GM20000 (cell line): ENCODE results near the gene JAKMIP1.

ENCODE experiments used
- DNase-seq: peaks from one replicate; pipeline ENCODE4 v3.0.0; 2012; ENCODE audit warnings: low spot score
- TF ChIP-seq, protein P1 (sequence below): IDR thresholded peaks from 2 replicates; pipeline ENCODE4 v1.5.1; 2012; ENCODE audit warnings: mild to moderate bottlenecking, control low read depth; ENCODE audit errors: extremely low read depth, missing control alignments

Gene JAKMIP1

DNA sequence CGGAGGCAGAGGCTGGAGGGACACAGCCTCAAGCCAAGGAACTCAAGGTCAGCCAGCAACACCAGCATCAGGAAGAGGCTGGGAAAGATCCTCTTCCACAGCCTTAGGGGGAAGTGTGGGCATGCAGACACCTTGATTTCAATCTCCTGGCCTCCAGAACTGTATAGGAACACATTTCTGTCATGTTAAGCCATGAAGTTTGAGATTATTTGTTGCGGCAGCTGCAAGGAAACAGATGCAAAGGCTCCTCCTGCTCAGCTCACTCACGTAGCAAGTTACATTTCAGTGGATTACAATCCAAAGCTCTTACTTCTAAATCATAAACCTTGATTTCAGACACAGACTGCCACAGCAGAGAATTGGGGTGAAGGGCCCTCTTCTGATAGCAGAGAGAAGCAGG, 113.5 kb downstream of the JAKMIP1 start:
- no peak for DNase-seq
- TF ChIP-seq, protein P1, sequence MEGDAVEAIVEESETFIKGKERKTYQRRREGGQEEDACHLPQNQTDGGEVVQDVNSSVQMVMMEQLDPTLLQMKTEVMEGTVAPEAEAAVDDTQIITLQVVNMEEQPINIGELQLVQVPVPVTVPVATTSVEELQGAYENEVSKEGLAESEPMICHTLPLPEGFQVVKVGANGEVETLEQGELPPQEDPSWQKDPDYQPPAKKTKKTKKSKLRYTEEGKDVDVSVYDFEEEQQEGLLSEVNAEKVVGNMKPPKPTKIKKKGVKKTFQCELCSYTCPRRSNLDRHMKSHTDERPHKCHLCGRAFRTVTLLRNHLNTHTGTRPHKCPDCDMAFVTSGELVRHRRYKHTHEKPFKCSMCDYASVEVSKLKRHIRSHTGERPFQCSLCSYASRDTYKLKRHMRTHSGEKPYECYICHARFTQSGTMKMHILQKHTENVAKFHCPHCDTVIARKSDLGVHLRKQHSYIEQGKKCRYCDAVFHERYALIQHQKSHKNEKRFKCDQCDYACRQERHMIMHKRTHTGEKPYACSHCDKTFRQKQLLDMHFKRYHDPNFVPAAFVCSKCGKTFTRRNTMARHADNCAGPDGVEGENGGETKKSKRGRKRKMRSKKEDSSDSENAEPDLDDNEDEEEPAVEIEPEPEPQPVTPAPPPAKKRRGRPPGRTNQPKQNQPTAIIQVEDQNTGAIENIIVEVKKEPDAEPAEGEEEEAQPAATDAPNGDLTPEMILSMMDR, result no peak

DNA sequence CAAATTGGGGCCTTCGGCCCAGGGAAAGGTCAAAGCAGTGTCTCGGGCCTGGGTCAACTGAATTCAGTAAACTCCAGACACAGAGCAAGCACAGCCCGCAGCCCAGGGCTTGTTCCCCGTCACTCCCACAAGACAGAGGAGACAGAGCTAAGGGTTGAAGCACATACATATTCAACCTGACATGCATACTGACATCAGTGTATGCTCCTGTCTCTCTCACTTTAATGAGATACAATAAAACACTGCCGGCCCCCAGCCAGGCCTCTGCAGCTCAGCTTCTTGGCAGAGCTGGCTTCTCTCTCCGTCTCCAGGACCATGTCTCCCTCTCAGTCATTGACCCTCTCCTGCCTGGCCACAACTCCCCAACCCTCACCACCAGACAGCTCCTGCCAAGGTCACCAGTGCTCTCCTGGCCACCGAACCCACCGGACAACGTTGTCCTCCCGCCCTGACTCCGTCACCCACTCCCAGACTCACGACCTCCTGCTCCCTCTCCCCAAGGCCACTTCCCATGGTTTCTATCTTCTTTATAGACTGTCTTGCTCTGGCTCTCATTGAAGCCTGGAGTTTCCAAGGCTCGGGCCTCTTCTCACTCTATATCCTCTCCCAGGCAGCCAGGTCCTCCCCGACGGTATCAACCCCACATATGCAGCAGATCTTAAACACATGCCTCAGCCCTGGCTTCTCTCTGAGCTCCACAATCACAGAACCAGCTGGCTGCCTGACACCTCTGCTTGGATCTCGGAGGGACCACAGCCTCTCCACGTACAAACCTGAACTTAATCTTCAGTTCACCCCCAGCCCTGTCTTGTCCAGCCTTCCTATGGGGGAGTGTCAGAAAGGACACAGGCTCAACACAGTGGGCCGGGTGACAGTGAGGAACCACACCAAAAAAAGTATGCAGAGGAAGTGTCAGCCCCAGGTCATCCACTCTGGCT, 114.4 kb downstream of the JAKMIP1 start:
- TF ChIP-seq, protein P1, result no peak
- no peak for DNase-seq

DNA sequence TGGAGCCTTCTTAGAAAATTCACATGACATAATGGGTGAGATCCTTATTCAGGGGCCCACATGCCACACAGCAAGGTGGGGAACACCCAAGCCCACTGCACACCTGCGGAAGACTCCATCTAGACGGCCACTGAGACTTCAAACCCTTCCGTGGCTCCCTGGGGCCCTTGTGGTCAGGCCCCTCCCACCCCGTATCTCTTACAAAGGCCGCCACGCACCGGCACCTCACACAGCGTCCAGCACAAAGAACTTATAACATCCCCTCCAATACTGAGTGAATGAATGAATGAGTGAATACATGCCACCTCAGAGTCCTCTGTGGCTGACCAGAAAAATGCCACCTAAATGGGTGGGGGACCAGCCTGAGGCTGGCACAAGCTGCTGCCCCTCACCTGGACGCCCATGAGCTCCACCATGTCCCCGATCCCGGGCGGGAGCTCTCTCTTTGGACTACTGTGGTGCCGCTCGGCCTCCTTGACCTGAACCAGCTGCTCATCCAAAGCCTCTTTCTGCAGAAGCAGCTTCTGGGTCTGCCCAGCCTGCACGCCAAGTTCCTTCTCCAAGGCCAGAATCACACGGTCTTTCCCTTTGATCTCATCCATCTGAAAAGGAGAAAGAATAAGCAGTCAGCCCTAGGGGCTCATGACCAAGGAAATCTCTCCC, 115.2 kb downstream of the JAKMIP1 start:
- DNase-seq, result no peak
- TF ChIP-seq, protein P1, result no peak

DNA sequence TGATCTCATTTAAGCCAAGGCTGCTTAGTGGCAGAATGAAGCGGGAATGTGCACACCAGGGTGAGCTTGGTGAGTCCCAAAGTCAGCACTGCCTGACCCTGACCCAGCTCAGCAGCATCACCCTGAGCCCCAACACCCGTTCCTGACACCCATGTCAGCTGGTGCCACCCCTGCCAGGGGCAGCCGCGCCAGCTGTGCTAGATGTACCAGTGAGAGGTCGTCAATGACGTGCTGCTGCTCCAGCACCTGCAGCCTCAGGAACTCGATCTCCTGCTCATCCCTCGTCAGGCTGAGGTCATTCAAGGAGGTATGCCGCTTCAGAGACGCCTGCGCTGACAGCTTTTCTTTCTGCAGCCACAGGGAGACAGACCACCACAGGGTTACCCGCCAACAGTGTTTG, 120.4 kb downstream of the JAKMIP1 start:
- no peak for DNase-seq
- TF ChIP-seq, protein P1, result no peak

DNA sequence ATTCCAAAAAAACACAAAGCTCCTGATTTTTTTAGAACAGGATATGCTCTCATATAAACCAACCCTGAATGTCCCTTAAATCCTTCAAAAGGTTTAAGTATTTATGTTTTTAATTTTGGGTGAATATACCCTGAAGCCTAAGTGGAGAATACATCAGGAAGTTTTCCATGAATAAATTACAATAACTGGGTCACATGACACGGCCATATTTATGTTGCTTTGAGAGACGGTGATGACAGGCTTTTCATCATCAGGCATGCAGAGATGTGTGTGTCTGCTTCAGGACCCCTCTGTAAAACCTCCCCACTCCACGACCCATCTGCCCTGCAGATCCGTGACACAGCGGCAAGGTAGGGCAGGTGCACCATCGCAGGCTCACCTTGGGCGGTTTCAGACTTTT, 121.8 kb downstream of the JAKMIP1 start:
- DNase-seq, result no peak
- TF ChIP-seq, protein P1, result no peak

DNA sequence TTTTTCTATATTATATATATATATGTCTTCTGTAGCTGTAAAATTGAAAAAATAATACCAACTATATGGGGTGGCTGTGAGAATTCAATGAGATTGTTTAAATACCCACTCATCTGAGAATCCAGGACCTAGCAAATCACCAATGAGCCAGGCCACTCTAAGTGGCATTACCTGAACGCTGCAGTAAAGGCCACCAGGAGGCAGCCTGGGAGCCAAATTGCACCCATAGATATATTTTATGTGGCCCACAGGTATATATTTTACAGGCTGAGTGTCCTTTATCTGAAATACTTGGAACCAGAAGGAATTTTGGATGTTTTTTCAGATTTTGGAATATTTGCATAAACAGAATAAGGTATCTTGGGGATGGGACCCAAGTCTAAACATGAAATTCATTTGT, 124.0 kb downstream of the JAKMIP1 start:
- TF ChIP-seq, protein P1, result no peak
- no peak for DNase-seq

DNA sequence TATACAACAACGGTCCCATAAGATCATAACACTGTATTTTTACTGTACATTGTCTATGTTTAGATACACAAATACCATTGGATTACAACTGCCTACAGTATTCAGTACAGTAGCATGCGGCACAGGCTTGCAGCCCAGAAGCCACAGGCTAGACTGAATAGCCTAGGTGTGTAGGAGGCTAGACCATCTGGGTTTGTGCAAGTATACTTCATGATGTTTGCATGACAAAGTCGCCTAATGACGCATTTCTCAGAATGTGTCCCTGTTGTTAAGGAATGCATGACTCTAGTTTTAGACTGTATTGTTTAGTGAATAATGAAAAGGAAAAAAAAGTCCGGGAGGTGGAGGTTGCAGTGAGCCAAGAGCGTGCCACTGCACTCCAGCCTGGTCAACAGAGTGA, 125.6 kb downstream of the JAKMIP1 start:
- DNase-seq, result no peak
- TF ChIP-seq, protein P1, result no peak
